PFSK-1 (cell line): ENCODE measurements around the gene PPFIBP1.

Experiments
- FOXP2 ChIP-seq: optimal IDR thresholded peaks from 2 replicates; pipeline ENCODE3; 2011; ENCODE audit warnings: borderline replicate concordance, control low read depth, inconsistent platforms; ENCODE audit not compliant: insufficient read depth; ENCODE audit errors: extremely low read length, extremely low read depth
- POLR2AphosphoS5 ChIP-seq: IDR thresholded peaks from 2 replicates; pipeline ENCODE4 v1.6.1; 2012; ENCODE audit warnings: low read depth, mild to moderate bottlenecking, control low read depth, low read length, moderate library complexity
- REST ChIP-seq, 2 experiments: IDR thresholded peaks; 2 replicates each; pipeline versions ENCODE4 v1.6.1 to v1.8.0; 2011 to 2012; ENCODE audit warnings: low read depth in 2 of 2, low read length in 2 of 2, control low read depth in 1 of 2, inconsistent platforms in 1 of 2, mild to moderate bottlenecking in 1 of 2, moderate library complexity in 1 of 2; ENCODE audit not compliant: insufficient read depth in 1 of 2
- SIN3A ChIP-seq: IDR thresholded peaks from 2 replicates; pipeline ENCODE4 v1.6.1; 2012; ENCODE audit warnings: mild to moderate bottlenecking, low read length, moderate library complexity, borderline replicate concordance; ENCODE audit not compliant: insufficient read depth
- TAF1 ChIP-seq: IDR thresholded peaks from 2 replicates; pipeline ENCODE4 v1.6.1; 2012; ENCODE audit warnings: low read length, control low read depth, borderline replicate concordance; ENCODE audit not compliant: insufficient read depth

Gene PPFIBP1

GRCh38 chr12:27686147-27686546 is 162.1 kb downstream of the PPFIBP1 start:
- no peak for TF ChIP-seq SIN3A

GRCh38 chr12:27688671-27689070 is 164.7 kb downstream of the PPFIBP1 start:
- TF ChIP-seq REST (IDR thresholded peaks at IDR 0.05; ENCODE audit: insufficient read depth in 1 of 2, low read depth in 2 of 2, low read length in 2 of 2) (no peak), FOXP2 (no peak), POLR2AphosphoS5 (no peak), SIN3A (no peak), TAF1 (no peak)

- TF ChIP-seq POLR2AphosphoS5 (no peak), TAF1 (no peak), SIN3A (no peak), REST (IDR thresholded peaks at IDR 0.05; ENCODE audit: insufficient read depth in 1 of 2, low read depth in 2 of 2, low read length in 2 of 2) (no peak), FOXP2 (no peak)
Measured at GRCh38 chr12:27689558-27690180, 165.7 kb downstream of the PPFIBP1 start.

- TF ChIP-seq TAF1 (no peak), REST (IDR thresholded peaks at IDR 0.05; ENCODE audit: insufficient read depth in 1 of 2, low read depth in 2 of 2, low read length in 2 of 2) (no peak), SIN3A (no peak), POLR2AphosphoS5 (no peak), FOXP2 (no peak)
Measured at GRCh38 chr12:27693403-27693802, 169.4 kb downstream of the PPFIBP1 start.

- TF ChIP-seq FOXP2 = no peak
- no peak for TF ChIP-seq SIN3A
Measured at GRCh38 chr12:27695556-27696292, 171.7 kb downstream of the PPFIBP1 start.

GRCh38 chr12:27696293-27696652 is 172.3 kb downstream of the PPFIBP1 start, which contains the start of gene REP15:
Gene REP15, plus strand, starts transcription at chr12:27696447. Its CDS starts 116 bp downstream, at chr12:27696563.
- TF ChIP-seq SIN3A = no peak
- no peak for TF ChIP-seq FOXP2
- TF ChIP-seq POLR2AphosphoS5 = no peak
- no peak for TF ChIP-seq TAF1
- no peak for TF ChIP-seq REST (IDR thresholded peaks at IDR 0.05; ENCODE audit: insufficient read depth in 1 of 2, low read depth in 2 of 2, low read length in 2 of 2)
